UCSD-AML1 (cell line): Measurements from ENCODE around the gene TIGD3.
"Not testable (repeated sequence)": the region's sequence is repeated elsewhere in the genome, so short reads cannot be mapped to it uniquely, and the experiment has no call there.

Experiments used
- DNase-seq: peaks from one replicate; lab custom pipeline; 2025; ENCODE audit not compliant: unreplicated experiment; lab: John Stamatoyannopoulos, UW

The TIGD3 gene

GRCh38 chr11:65323813-65324212, 30.7 kb upstream of the TIGD3 start:
- no peak for DNase-seq

- no peak for DNase-seq
These were observed 29.1 kb upstream of the TIGD3 start for GRCh38 chr11:65325435-65325834.

GRCh38 chr11:65327021-65327420, 27.5 kb upstream of the TIGD3 start:
- no peak for DNase-seq

GRCh38 chr11:65329478-65329877, 25.1 kb upstream of the TIGD3 start:
- no peak for DNase-seq

- peak; percentile 65 for DNase-seq
These were observed 24.6 kb upstream of the TIGD3 start for GRCh38 chr11:65329944-65330403.

GRCh38 chr11:65330544-65330943, 24.0 kb upstream of the TIGD3 start:
- DNase-seq = no peak

- DNase-seq = not testable (repeated sequence)
These were observed 22.0 kb upstream of the TIGD3 start for GRCh38 chr11:65332591-65332990.

- DNase-seq = no peak
These were observed 19.8 kb upstream of the TIGD3 start for GRCh38 chr11:65334696-65335295.

- DNase-seq = no peak
These were observed 15.9 kb upstream of the TIGD3 start for GRCh38 chr11:65338676-65339075.

GRCh38 chr11:65340226-65340625, 14.3 kb upstream of the TIGD3 start:
- no peak for DNase-seq

- no peak for DNase-seq
These were observed 12.7 kb upstream of the TIGD3 start for GRCh38 chr11:65341856-65342255.

- no peak for DNase-seq
These were observed 3.0 kb upstream of the TIGD3 start for GRCh38 chr11:65351511-65351910.

- DNase-seq = no peak
These were observed 1.8 kb upstream of the TIGD3 start for GRCh38 chr11:65352783-65353182.

GRCh38 chr11:65353376-65353775, 1.2 kb upstream of the TIGD3 start:
- DNase-seq = no peak

- no peak for DNase-seq
These were observed 669 bp upstream of the TIGD3 start for GRCh38 chr11:65353900-65354264.

GRCh38 chr11:65355013-65355775, 643 bp downstream of the TIGD3 start:
- peak; percentile 54 for DNase-seq

GRCh38 chr11:65355776-65356393, 1.3 kb downstream of the TIGD3 start:
- DNase-seq = no peak

- no peak for DNase-seq
These were observed 1.9 kb downstream of the TIGD3 start for GRCh38 chr11:65356394-65356972.

- no peak for DNase-seq
These were observed 3.4 kb downstream of the TIGD3 start for GRCh38 chr11:65357856-65358356.

GRCh38 chr11:65362320-65362931, 7.9 kb downstream of the TIGD3 start:
- no peak for DNase-seq

GRCh38 chr11:65362966-65363365, 8.4 kb downstream of the TIGD3 start:
- no peak for DNase-seq
